HCT116 (cell line): ENCODE measurements around the gene DHRS4.
"Not testable (repeated sequence)": the region's sequence is repeated elsewhere in the genome, so short reads cannot be mapped to it uniquely, and the experiment has no call there.

Source experiments
- CEBPB ChIP-seq: IDR thresholded peaks from 2 replicates; pipeline ENCODE4 v1.6.1; 2012; ENCODE audit warnings: low read depth
- CTCF ChIP-seq, 3 experiments: fragments of 200-600 bp in 1 of 3; sonication (generic) in 1 of 3; IDR thresholded peaks in 2 of 3; conservative IDR thresholded peaks in 1 of 3; 2 replicates each; pipeline ENCODE4 v1.5.1; 2012 to 2017; ENCODE audit warnings: low read depth in 2 of 3, low read length in 2 of 3, antibody characterized with exemption in 1 of 3, borderline replicate concordance in 1 of 3, control low read depth in 1 of 3, mild to moderate bottlenecking in 1 of 3, mixed read lengths in 1 of 3, mixed run types in 1 of 3, moderate library complexity in 1 of 3; ENCODE audit not compliant: insufficient read depth in 1 of 3
- EZH2 ChIP-seq: fragments of 200-600 bp; sonication (generic); IDR thresholded peaks from 2 replicates; pipeline ENCODE4 v1.6.1; 2017; ENCODE audit warnings: antibody characterized with exemption, mixed run types
- JUND ChIP-seq: IDR thresholded peaks from 2 replicates; pipeline ENCODE4 v1.6.1; 2012
- MAX ChIP-seq: IDR thresholded peaks from 2 replicates; pipeline ENCODE4 v1.6.1; 2012
- POLR2A ChIP-seq: IDR thresholded peaks from 2 replicates; pipeline ENCODE4 v1.7.0; 2011; ENCODE audit warnings: borderline replicate concordance; ENCODE audit not compliant: insufficient read depth, insufficient read length; ENCODE audit errors: extremely low read depth
- POLR2AphosphoS5 ChIP-seq: IDR thresholded peaks from 2 replicates; pipeline ENCODE4 v1.6.1; 2011; ENCODE audit warnings: mild to moderate bottlenecking, low read depth, low read length, moderate library complexity
- RAD21 ChIP-seq: IDR thresholded peaks from 2 replicates; pipeline ENCODE4 v1.6.1; 2012; ENCODE audit warnings: low read depth, mild to moderate bottlenecking
- SRF ChIP-seq: IDR thresholded peaks from 2 replicates; pipeline ENCODE4 v1.6.1; 2012; ENCODE audit warnings: low read depth
- YY1 ChIP-seq: IDR thresholded peaks from 2 replicates; pipeline ENCODE4 v1.6.1; 2011; ENCODE audit warnings: low read length, low read depth, moderate library complexity, mild to moderate bottlenecking; ENCODE audit not compliant: insufficient replicate concordance; ENCODE audit errors: extremely low read depth

- not testable (repeated sequence) for TF ChIP-seq CTCF (IDR thresholded peaks at IDR 0.05 in 2 of 3, conservative IDR thresholded peaks at IDR 0.05 in 1 of 3; ENCODE audit: borderline replicate concordance in 1 of 3, insufficient read depth in 1 of 3, low read depth in 2 of 3, low read length in 2 of 3); JUND; POLR2A; RAD21; SRF; POLR2AphosphoS5; CEBPB; EZH2; MAX; YY1
Measured at GRCh38 chr14:24001679-24002078, 48.1 kb downstream of the DHRS4 start.
